ENCODE results near the gene MRPL11. TPM values are rescaled to one million over a fixed set of nuclear protein-coding genes. Genes with fewer than 3 reads are reported as not detected.

MRPL11 gene
- total RNA-seq, 1 donor from 2014 or later: 53.8 TPM

- H3K27ac ChIP-seq (replicated peaks): no peak overlapping the region
- H3K9me3 ChIP-seq (replicated peaks): peaks cover 9% of the 10 kb centered on the region
- H3K36me3 ChIP-seq: no peaks in the 10 kb centered on the region
- TF ChIP-seq CTCF (IDR thresholded peaks at IDR 0.05; ENCODE audit: borderline replicate concordance): no peak
- DNase-seq: no peak
- H3K4me1 ChIP-seq: no peaks in the 10 kb centered on the region
- intact Hi-C loops (cut with micrococcal nuclease): no loop called here
- peaks cover 5% of the 10 kb centered on the region for H3K27me3 ChIP-seq (ENCODE audit: low read depth)
- H3K4me3 ChIP-seq: no peak overlapping the region
Observed at GRCh38 chr11:66457826-66458225, 19.2 kb upstream of the MRPL11 start.

- peaks cover 5% of the 10 kb centered on the region for H3K27me3 ChIP-seq (ENCODE audit: low read depth)
- H3K9me3 ChIP-seq (replicated peaks): peaks cover 4% of the 10 kb centered on the region
- no peak overlapping the region for H3K4me3 ChIP-seq
- H3K27ac ChIP-seq (replicated peaks): no peak overlapping the region
- intact Hi-C loops (cut with micrococcal nuclease): no loop called here
- TF ChIP-seq CTCF (IDR thresholded peaks at IDR 0.05; ENCODE audit: borderline replicate concordance): no peak
- no peaks in the 10 kb centered on the region for H3K4me1 ChIP-seq
- DNase-seq: no peak
- H3K36me3 ChIP-seq: no peaks in the 10 kb centered on the region
Observed at GRCh38 chr11:66454828-66455227, 16.2 kb upstream of the MRPL11 start.

DNA sequence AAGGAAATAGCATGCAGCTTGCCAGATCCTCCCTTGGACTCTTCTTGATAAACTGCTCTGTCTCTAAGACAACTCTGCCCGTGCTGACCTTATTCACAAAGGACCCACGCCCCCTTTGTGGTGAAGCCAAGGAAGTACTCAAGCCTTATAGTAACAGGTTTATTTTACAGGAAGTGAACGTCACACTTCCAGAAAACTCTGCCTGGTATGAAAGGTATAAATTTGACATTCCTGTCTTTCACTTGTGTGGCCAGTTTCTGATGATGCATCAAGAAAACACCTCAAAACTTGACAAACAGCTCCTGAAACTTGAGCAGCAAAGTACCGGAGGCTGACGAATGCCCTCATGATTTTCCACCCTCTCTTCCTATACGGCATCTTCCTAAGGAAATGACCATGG, 15.6 kb upstream of the MRPL11 start:
- intact Hi-C loops (cut with micrococcal nuclease): no loop called here
- Histone ChIP-seq H3K4me3 (no peak overlapping the region), H3K4me1 (no peaks in the 10 kb centered on the region), H3K27ac (replicated peaks) (no peak overlapping the region), H3K36me3 (no peaks in the 10 kb centered on the region), H3K27me3 (ENCODE audit: low read depth) (peaks cover 5% of the 10 kb centered on the region), H3K9me3 (replicated peaks) (peaks cover 4% of the 10 kb centered on the region)
- DNase-seq: no peak
- TF ChIP-seq CTCF (IDR thresholded peaks at IDR 0.05; ENCODE audit: borderline replicate concordance): no peak

DNA sequence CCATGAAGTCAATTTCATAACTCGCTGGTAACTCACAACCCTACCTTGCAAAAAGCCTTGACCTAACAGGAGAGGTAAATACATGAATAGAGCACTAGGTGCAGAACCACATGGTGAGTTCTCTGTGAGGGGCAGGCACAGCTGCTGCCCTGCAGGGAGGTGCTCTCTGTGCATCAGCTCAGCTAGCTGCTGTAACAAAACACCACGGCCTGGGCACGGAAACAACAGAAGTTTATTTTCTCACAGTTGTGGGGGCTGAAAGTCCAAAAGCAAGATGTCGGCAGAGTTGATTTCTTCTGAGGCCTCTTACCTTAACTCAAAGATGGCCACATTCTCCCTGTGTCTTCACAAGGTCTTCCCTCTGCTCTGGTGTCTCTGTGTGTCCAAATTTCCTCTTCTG, 13.0 kb upstream of the MRPL11 start:
- TF ChIP-seq CTCF (IDR thresholded peaks at IDR 0.05; ENCODE audit: borderline replicate concordance): no peak
- intact Hi-C loops (cut with micrococcal nuclease): no loop called here
- DNase-seq: no peak
- Histone ChIP-seq H3K9me3 (replicated peaks) (peaks cover 4% of the 10 kb centered on the region), H3K4me1 (no peaks in the 10 kb centered on the region), H3K4me3 (no peak overlapping the region), H3K27ac (replicated peaks) (no peak overlapping the region), H3K36me3 (no peaks in the 10 kb centered on the region), H3K27me3 (ENCODE audit: low read depth) (peaks cover 5% of the 10 kb centered on the region)

- Histone ChIP-seq H3K27ac (replicated peaks) (no peak overlapping the region), H3K4me1 (no peaks in the 10 kb centered on the region), H3K9me3 (replicated peaks) (peaks cover 4% of the 10 kb centered on the region), H3K36me3 (no peaks in the 10 kb centered on the region), H3K4me3 (no peak overlapping the region), H3K27me3 (ENCODE audit: low read depth) (peaks cover 5% of the 10 kb centered on the region)
- no peak for TF ChIP-seq CTCF (IDR thresholded peaks at IDR 0.05; ENCODE audit: borderline replicate concordance)
- DNase-seq: no peak
- intact Hi-C loops (cut with micrococcal nuclease): no loop called here
Observed at GRCh38 chr11:66450560-66450959, 11.9 kb upstream of the MRPL11 start.

GRCh38 chr11:66448523-66448922, 9.9 kb upstream of the MRPL11 start:
- H3K36me3 ChIP-seq: no peaks in the 10 kb centered on the region
- H3K27ac ChIP-seq (replicated peaks): no peak overlapping the region
- intact Hi-C loops (cut with micrococcal nuclease): no loop called here
- no peak for DNase-seq
- TF ChIP-seq CTCF (IDR thresholded peaks at IDR 0.05; ENCODE audit: borderline replicate concordance): no peak
- H3K4me1 ChIP-seq: no peaks in the 10 kb centered on the region
- no peak overlapping the region for H3K4me3 ChIP-seq
- peaks cover under 1% of the 10 kb centered on the region for H3K27me3 ChIP-seq (ENCODE audit: low read depth)
- peaks cover 12% of the 10 kb centered on the region for H3K9me3 ChIP-seq (replicated peaks)
